Activated naive CD8-positive, alpha-beta T cell (primary cell): ENCODE measurements around the gene NOP9.

ENCODE experiments used
- H3K27ac Mint-ChIP-seq: one replicate; pipeline ENCODE4 v1.8.0; 2021; ENCODE audit warnings: mixed read lengths
- H3K27me3 Mint-ChIP-seq: one replicate; pipeline ENCODE4 v1.8.0; 2021; ENCODE audit warnings: mixed read lengths
- H3K36me3 Mint-ChIP-seq: one replicate; pipeline ENCODE4 v1.8.0; 2021; ENCODE audit warnings: mixed read lengths
- H3K4me1 Mint-ChIP-seq: one replicate; pipeline ENCODE4 v1.8.0; 2021; ENCODE audit warnings: low read depth, mixed read lengths
- H3K4me3 Mint-ChIP-seq: one replicate; pipeline ENCODE4 v1.8.0; 2021; ENCODE audit warnings: mild to moderate bottlenecking, mixed read lengths
- H3K9me3 Mint-ChIP-seq: one replicate; pipeline ENCODE4 v1.8.0; 2021; ENCODE audit warnings: low read depth, mixed read lengths

The NOP9 gene

DNA sequence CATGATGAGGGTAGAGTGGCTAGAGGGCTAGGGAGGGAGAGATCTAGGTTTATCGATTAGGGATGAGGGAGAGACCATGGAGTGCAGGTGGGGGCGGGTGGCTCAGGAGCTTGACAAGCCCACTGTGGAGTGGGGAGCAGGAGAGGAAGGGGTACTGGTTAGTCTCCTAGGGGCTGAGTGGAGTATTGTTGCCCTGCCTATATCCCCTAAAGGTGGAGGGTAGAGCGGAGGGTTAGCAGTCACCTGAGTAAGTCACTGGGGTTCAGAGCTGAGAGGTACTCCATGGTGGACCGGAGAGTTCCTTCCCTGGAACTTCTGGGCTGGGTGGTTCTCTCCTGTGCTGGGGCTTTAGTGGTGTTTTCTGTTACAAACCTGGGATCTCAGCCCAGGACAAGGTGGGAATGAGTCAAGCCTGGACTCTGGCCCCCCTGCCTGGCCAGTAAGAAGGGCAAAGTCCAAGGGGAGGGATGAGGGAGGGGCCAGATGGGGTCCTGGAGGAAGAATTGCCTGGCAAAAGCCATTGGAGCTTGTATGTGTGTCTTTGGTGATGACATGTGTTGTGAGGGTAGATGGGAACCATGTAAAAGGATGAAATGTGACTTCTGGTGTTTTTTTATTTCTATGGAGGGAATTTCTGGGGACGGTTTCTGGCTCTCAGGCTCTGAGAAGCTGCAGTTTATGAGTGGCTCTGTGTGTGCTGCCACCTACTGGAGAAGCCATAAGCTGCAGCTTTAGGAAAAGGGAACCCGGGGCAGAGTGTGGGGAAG, 8.1 kb downstream of the NOP9 start, which contains the start of gene CIDEB:
TSS of gene CIDEB (minus strand) at position 403 of the 767 bp plus-strand sequence. CDS start at position 284, 119 bp downstream.
- H3K27ac Mint-ChIP-seq, result no peak within 1 kb of the TSS
- no peak within 1 kb of the TSS for H3K4me3 Mint-ChIP-seq
- peaks cover 34% of the 10 kb centered on the region for H3K4me1 Mint-ChIP-seq
- H3K9me3 Mint-ChIP-seq, result no peaks in the 10 kb centered on the region
- no peaks in the 10 kb centered on the region for H3K27me3 Mint-ChIP-seq
- H3K36me3 Mint-ChIP-seq, result peaks cover 8% of the 10 kb centered on the region

DNA sequence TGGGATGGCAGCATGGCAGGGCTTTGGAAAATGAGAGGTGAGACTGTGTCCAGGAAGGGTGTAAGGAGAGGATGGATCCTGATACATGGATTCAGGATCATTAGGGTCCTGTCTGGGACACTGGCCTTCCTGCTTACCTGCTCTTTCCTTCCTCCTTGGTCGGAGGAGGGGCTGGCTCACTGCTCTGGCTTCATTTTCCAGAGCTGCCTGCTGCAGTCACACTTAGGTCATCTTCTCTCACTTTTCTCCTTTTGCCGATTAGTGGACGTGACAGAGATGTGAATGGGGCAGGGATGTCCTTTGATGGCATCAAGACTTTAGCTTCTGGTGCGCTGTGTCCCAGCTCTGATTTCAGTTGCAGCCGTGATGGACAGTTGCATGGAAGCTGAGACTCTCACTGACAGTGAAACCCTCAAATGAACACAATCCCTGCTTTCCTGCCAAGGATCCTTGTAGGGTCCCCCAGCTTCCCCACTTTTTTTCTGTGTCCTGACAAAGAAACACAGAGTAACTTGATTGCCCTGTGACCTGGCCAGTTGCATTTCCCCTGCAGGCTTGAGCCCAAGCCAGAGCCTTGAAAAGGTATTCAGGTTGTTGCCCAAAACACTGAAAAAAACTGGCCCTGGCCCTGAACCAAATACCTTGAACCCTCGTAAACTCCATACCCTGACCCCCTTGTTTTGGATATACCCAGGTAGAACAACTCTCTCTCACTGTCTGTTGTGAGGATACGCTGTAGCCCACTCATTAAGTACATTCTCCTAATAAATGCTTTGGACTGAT, 8.9 kb downstream of the NOP9 start:
- Mint-ChIP-seq H3K4me3 (no peak overlapping the region), H3K4me1 (peaks cover 42% of the 10 kb centered on the region), H3K27ac (no peak overlapping the region)

DNA sequence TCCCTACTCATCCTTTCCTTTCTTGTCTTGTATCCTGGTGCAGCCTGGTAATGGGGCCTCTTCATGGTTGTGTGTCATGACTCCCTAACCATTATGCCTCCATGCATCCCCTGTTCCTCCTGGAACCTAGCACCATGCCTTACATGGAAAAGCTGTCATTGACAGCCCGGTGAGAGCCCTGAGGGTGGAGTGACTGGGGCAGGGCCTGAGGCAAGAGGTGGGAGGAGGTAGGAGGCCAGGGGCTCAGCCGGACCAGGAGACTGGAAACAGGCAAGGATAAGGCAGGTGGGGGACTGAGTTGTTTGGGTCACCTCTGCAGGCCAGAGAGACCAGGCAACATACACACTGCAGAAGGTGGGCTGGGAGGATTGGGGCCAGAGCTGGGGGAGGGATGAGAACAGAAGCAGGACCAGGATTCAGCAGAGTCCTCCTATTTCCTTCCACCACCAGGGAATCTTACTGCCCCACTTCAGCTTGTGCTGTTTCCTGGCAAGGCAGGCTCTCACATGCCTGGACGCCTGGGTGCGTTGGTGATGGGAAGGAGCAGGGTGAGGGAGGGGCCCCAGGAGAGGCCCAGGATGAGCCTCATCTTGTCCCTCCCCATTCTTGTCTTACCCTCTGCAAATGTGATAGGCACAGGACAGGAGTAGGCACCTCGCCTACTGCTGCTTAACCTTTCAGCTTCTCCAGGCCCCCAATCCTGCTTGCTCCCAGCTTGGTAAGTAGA, 10.1 kb downstream of the NOP9 start, which contains the start of gene LTB4R2:
TSS of gene LTB4R2 (plus strand) at position 603 of the 727 bp plus-strand sequence. CDS start 525 bp downstream, outside the sequence.
- Mint-ChIP-seq H3K27me3 (no peaks in the 10 kb centered on the region), H3K36me3 (peaks cover 8% of the 10 kb centered on the region), H3K27ac (peak within 1 kb of the TSS; percentile 46), H3K4me1 (peaks cover 54% of the 10 kb centered on the region), H3K9me3 (no peaks in the 10 kb centered on the region), H3K4me3 (peak within 1 kb of the TSS; percentile 80)

More for the DNA sequence above, 8.9 kb downstream of the NOP9 start:
- H3K36me3 Mint-ChIP-seq, result peaks cover 8% of the 10 kb centered on the region
- no peaks in the 10 kb centered on the region for H3K9me3 Mint-ChIP-seq
- H3K27me3 Mint-ChIP-seq, result no peaks in the 10 kb centered on the region

DNA sequence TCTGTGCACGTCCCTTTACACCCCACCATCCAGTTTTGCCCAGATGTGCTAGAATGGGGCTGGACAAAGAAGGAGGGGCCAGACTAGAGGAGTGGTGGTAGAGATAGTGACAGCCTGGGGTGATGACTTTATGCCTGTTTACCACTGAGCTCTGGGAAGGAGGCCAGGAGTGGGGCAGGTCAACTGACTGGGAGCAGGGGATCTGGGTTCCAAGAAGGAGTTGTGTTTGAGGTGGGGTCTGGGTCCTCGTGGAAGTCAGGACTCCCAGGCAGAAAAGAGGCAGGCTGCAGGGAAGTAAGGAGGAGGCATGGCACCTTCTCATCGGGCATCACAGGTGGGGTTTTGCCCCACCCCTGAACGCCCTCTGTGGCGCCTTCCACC, 10.6 kb downstream of the NOP9 start:
- Mint-ChIP-seq H3K36me3 (peaks cover 3% of the 10 kb centered on the region), H3K27ac (peak overlapping the region; percentile 46), H3K27me3 (no peaks in the 10 kb centered on the region), H3K4me1 (peaks cover 58% of the 10 kb centered on the region), H3K4me3 (peak overlapping the region; percentile 80), H3K9me3 (no peaks in the 10 kb centered on the region)

DNA sequence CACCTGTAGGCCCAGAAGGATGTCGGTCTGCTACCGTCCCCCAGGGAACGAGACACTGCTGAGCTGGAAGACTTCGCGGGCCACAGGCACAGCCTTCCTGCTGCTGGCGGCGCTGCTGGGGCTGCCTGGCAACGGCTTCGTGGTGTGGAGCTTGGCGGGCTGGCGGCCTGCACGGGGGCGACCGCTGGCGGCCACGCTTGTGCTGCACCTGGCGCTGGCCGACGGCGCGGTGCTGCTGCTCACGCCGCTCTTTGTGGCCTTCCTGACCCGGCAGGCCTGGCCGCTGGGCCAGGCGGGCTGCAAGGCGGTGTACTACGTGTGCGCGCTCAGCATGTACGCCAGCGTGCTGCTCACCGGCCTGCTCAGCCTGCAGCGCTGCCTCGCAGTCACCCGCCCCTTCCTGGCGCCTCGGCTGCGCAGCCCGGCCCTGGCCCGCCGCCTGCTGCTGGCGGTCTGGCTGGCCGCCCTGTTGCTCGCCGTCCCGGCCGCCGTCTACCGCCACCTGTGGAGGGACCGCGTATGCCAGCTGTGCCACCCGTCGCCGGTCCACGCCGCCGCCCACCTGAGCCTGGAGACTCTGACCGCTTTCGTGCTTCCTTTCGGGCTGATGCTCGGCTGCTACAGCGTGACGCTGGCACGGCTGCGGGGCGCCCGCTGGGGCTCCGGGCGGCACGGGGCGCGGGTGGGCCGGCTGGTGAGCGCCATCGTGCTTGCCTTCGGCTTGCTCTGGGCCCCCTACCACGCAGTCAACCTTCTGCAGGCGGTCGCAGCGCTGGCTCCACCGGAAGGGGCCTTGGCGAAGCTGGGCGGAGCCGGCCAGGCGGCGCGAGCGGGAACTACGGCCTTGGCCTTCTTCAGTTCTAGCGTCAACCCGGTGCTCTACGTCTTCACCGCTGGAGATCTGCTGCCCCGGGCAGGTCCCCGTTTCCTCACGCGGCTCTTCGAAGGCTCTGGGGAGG, 11.3 kb downstream of the NOP9 start, which contains the start of gene LTB4R:
TSS of gene LTB4R (plus strand) at position 857 of the 959 bp plus-strand sequence. CDS start 4,150 bp downstream, outside the sequence.
- Mint-ChIP-seq H3K36me3 (peaks cover 2% of the 10 kb centered on the region), H3K4me3 (peak within 1 kb of the TSS; percentile 80)

DNA sequence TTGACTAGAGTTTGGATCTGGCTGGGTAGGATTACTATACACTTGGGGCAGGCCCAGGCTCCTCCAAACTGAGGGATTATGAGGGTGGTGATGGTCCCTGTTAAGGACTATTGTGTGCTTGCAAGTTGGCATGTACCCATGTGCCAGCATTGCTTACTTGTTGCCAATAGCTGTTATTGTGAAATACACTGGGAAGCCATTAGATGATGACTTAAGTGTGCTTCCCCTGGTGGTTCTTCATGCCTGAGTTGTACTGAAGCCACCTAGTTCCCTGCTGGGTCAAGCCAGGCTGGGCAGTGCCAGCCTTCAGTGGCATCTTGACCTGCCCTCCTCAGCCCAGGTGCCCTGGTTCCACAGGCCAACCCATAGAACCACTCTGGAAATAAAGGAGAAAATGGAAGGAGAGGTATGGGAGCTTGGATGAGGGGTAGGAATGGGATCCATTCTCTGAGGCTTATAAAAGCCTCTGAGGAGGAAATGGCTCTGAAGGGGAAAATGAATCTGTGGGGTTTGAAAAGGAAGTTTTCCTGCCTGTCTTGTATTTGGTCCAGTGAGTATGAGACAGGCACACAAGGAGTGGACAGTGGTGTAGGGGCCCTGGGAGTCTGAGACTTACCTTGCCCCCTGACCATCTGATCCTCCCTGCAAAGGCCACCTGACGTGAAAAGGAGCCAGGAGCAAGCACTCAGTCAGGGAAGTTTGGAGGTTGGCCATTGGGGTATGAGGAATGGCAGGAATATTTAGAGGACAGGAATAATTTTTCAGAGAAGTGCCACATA, 12.4 kb downstream of the NOP9 start:
- Mint-ChIP-seq H3K27me3 (no peaks in the 10 kb centered on the region), H3K36me3 (peaks cover 2% of the 10 kb centered on the region), H3K27ac (peak overlapping the region; percentile 61), H3K4me1 (peaks cover 61% of the 10 kb centered on the region), H3K9me3 (no peaks in the 10 kb centered on the region), H3K4me3 (peak overlapping the region; percentile 77)

More for the DNA sequence above, 11.3 kb downstream of the NOP9 start, which contains the start of gene LTB4R:
- H3K27me3 Mint-ChIP-seq, result no peaks in the 10 kb centered on the region
- H3K27ac Mint-ChIP-seq, result peak within 1 kb of the TSS; percentile 64
- no peaks in the 10 kb centered on the region for H3K9me3 Mint-ChIP-seq
- H3K4me1 Mint-ChIP-seq, result peaks cover 61% of the 10 kb centered on the region

DNA sequence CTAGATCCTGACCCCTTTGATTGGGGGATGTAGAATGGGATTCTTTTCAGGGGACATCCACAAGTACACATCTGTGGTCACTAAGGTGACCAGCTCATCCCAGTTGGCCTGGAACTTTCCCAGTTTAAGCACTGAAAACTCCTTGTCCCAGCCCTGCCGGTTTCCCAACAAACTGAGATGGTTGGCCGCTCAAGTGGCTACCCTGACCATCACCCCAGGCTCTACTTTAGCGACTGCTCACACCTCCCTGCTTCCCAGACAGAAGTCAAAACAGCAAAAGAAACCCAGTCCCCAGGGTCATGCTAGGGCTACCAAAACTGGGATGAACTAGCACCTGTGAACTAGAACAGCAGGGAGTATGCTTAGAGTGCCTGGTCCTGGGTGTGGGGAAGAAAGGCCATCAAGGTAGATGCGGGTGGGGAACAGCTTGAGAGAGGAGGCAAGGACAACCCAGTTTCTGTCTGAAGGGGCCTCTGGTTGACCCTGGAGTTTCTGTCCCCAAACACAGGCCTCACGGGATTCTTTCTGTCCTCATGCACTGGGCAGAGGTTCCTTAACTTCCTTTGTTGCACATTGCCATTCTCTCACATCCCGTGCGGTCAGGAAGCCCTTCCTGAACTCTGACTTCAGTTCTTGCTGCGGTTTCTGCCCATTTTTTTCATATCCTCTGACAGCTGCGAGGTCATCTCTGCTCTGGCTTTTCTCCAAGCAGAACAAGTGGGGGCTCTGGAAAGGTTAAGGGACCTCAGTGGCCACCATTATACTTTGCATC, 13.3 kb downstream of the NOP9 start:
- Mint-ChIP-seq H3K4me1 (peaks cover 66% of the 10 kb centered on the region), H3K27ac (peak overlapping the region; percentile 41), H3K9me3 (no peaks in the 10 kb centered on the region), H3K4me3 (peak overlapping the region; percentile 49), H3K36me3 (peaks cover 2% of the 10 kb centered on the region), H3K27me3 (no peaks in the 10 kb centered on the region)

DNA sequence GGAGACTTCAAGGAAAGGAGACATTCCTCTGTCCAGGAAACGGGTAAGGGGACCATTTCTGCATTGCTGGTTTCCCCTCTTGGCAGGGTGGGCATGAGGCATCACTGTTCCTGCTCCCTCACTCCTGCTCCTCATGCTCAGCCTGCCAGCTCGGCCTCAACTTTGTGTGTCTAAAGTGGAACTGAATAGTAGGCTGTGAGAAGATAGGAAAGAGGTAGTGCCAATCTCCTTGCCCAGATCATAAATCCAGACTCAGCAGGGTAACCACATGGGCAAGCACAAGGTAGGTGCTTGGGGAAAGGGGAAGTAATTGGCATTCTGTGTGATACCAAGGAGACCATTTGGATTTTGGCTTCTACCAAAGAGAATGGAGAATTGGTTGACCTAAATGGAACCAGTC, 14.3 kb downstream of the NOP9 start:
- Mint-ChIP-seq H3K4me1 (peaks cover 61% of the 10 kb centered on the region), H3K9me3 (no peaks in the 10 kb centered on the region), H3K4me3 (peak overlapping the region; percentile 2), H3K27ac (peak overlapping the region; percentile 5), H3K27me3 (no peaks in the 10 kb centered on the region), H3K36me3 (peaks cover under 1% of the 10 kb centered on the region)

DNA sequence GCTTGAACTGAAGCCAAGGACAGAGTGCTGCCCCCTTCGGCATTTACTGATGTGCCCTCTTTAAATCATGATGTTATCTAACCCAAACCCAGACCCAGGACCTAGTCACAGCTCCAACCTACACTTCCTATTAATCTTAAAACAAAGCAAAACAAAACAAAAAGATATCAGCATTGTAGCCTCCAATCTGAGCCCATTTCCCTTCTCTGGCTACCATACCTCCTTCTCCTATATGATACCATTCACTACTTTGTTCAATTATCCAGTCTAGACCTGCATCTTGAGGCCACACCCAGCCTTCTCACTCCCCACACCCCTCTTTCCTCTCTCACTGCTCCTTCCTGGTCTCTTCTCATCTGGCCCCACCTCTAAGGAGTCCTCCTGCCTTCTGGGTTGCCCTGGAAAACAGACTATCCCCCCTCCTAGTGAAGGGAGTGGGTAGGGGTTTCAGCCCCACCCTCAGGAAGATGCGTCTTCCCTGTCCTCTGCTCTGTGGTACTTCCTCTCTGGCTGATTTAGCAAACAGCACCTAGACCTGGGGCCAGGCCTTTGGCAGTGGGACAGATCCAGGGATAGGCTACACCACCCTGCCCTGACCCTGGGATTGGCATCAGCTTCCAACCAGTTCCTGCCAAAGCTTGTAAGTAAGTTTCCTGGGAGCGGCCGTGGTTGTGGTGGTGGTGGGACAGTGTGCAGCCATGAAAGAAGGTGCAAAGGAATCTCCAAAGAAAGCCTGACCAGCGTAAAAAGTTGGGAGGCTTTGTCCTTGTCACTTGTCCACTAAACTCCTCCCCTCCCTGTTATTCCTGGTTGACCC, 14.9 kb downstream of the NOP9 start:
- Mint-ChIP-seq H3K27ac (no peak overlapping the region), H3K36me3 (no peaks in the 10 kb centered on the region), H3K4me1 (peaks cover 55% of the 10 kb centered on the region), H3K27me3 (no peaks in the 10 kb centered on the region), H3K9me3 (no peaks in the 10 kb centered on the region), H3K4me3 (no peak overlapping the region)

DNA sequence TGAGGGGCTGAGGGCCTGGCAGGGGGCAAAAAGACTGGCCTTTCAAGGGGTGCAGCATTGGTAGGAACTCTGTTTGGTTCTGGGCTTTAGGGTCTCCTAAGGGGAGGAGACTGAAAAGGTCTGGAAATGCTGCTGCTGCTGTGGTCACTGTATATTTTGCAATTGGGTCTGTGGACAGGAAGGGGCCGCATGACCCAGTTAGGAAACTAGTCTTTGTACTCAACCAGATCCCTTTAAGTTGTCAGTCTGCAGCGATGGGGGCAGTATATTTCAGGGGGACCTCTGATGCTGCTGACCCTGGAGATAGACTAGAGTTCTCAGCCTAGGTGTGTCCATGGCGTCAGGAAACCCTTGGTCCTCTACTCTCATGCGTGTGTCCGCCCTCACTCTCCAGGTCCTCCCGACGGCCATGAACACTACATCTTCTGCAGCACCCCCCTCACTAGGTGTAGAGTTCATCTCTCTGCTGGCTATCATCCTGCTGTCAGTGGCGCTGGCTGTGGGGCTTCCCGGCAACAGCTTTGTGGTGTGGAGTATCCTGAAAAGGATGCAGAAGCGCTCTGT, 15.7 kb downstream of the NOP9 start:
- peaks cover 47% of the 10 kb centered on the region for H3K4me1 Mint-ChIP-seq
- H3K27me3 Mint-ChIP-seq, result no peaks in the 10 kb centered on the region
- H3K27ac Mint-ChIP-seq, result no peak overlapping the region
- no peak overlapping the region for H3K4me3 Mint-ChIP-seq
- no peaks in the 10 kb centered on the region for H3K9me3 Mint-ChIP-seq
- no peaks in the 10 kb centered on the region for H3K36me3 Mint-ChIP-seq

DNA sequence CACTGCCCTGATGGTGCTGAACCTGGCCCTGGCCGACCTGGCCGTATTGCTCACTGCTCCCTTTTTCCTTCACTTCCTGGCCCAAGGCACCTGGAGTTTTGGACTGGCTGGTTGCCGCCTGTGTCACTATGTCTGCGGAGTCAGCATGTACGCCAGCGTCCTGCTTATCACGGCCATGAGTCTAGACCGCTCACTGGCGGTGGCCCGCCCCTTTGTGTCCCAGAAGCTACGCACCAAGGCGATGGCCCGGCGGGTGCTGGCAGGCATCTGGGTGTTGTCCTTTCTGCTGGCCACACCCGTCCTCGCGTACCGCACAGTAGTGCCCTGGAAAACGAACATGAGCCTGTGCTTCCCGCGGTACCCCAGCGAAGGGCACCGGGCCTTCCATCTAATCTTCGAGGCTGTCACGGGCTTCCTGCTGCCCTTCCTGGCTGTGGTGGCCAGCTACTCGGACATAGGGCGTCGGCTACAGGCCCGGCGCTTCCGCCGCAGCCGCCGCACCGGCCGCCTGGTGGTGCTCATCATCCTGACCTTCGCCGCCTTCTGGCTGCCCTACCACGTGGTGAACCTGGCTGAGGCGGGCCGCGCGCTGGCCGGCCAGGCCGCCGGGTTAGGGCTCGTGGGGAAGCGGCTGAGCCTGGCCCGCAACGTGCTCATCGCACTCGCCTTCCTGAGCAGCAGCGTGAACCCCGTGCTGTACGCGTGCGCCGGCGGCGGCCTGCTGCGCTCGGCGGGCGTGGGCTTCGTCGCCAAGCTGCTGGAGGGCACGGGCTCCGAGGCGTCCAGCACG, 16.4 kb downstream of the NOP9 start:
- Mint-ChIP-seq H3K27me3 (no peaks in the 10 kb centered on the region), H3K27ac (no peak overlapping the region), H3K9me3 (no peaks in the 10 kb centered on the region), H3K4me3 (no peak overlapping the region), H3K36me3 (no peaks in the 10 kb centered on the region), H3K4me1 (peaks cover 47% of the 10 kb centered on the region)
